ENCODE results near the gene TBC1D1.
A peak's percentile ranks its signal among the peaks of the same experiment; 100 is the strongest.

Gene TBC1D1

DNA sequence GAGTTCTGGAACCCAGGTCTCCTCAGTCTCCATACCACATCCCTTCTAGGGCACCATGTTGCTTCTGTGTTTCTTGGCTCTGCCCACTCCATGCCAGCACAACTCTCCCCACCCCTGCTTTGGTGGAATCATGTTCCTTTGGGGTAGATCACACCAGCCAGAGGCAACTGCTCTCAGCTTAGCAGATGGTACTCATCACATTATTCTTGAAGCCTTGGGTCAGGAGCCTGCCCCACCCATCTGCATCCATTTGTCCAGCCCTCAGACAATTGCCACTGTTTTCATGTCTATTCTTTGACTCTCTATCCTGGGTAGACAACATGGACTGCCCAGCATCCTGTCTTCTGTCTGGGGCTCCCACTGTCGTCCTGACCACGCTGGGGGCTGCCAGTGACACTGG is 216.9 kb downstream of the TBC1D1 start:
- no peak for DNase-seq

DNA sequence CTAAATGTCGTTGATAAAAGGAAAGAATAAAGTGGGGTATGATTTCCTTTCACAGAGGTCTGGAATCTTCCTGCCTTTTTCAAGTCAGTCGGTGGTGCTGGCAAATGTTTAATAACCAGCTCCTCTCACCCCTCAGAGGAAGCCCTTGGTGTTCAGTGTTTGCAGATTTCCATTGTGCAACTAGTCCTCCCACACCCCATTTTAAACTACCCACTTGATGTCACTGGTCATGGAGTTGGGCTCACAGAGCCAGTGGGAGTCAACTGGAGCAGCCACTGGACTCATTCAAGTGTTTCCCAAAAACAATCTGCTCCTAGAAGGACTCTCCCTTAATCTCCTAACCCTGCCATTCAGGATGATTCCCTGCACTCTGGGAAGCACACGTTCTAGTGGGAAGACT is 218.5 kb downstream of the TBC1D1 start:
- no peak for DNase-seq

DNA sequence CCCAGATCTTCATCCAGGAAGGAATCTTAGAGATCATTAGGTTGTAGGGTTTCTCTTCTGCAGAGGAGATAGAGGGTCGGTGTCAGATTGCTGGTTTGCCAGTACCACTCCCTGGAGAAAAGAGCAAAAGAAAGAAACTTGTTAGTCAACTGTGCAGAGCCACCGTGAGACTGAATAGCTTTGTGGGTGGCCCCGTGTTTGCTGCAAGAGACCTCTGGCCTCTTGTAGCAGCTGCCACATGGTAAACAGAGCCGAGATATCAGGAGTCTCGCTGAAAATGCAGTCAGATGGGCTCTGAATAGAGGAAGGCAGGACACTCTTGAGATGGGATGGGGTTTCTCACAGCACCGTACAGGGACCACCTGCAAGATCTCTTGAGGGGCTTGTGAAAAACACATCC is 219.0 kb downstream of the TBC1D1 start:
- no peak for DNase-seq

DNA sequence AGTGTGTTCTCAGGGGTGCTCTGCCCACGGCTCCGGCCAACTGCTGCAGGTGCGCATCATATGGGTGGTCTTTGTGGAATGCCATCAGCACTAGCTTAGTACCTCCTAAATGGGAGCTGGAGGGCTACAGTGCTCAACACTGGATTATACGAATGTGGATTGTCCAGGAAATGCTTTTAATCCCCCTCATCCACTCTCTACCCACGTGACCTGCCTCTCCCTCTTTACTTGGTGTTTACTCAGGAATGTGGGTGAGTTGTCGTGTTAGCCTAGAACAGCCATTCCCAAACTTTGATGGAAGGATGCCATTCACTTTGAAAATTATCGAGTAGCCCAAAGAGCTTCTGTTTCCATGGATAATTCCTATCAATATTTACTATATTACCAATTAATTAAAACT is 220.1 kb downstream of the TBC1D1 start:
- no peak for DNase-seq

DNA sequence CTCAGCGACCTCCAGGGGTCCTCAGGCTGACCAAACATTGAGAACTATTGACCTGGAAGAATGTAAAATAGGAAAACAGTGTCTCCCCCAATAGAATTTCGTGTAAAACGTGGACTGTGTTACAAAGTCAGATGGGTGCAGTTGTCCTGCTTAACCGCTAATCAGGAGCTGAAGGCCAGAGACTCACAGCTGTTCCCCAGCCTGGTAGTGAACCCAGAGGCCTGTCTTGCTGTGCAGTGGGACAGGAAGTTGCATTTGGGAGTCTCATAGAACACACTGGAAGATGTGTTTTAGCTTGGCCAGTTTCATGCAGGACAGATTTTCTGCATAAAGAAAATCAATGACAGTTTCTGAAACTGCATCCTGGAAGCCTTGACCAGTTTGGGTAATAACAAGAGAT is 220.8 kb downstream of the TBC1D1 start:
- no peak for DNase-seq

DNA sequence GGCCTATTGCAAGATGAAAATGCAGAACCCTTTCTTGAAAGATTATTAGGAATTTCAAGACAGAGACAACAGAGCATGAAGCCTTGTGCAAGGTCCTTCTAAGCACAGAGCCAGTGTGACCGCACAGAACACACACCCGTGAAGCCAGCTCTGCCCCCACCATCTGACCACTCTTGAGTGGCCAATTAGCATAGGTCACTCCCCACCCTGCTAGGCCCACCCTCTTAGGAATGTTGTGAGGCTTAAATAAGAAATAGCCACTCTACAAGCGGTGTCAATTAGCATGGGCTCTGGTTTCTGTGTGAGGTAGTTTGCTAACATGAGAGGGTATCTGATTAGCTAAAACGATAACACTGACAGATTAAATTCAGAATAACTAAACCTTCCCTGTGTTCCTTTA is 222.2 kb downstream of the TBC1D1 start:
- no peak for DNase-seq

DNA sequence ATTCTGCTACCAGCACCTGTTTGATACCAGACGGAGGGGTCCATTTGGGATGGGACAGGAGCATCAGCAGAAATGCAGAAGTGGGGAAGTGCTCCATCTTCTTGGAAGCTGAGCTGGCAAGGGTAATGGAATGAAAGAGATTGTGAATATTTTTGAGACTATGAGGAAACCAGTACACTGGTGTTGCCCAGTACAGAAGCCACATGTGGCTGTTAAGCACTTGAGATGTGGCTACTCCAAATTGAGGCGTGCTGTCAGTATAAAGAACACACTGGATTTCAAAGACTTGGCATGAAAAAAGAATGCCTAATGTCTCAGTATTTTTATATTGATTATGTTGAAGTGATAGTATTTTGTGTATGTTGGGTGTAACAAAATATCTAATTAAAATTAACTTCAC is 222.7 kb downstream of the TBC1D1 start:
- no peak for DNase-seq

- DNase-seq, result no peak
Measured at GRCh38 chr4:38114386-38115150, 223.7 kb downstream of the TBC1D1 start.

DNA sequence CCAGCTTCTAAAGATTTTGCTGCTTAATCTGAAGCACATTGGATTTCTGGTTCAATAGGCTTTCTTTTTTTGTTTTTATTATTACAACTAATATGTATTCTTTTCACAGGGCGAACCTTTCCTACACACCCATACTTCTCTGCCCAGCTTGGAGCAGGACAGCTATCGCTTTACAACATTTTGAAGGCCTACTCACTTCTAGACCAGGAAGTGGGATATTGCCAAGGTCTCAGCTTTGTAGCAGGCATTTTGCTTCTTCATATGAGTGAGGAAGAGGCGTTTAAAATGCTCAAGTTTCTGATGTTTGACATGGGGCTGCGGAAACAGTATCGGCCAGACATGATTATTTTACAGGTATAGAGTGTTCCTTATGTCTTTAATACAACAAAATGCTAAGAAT is 224.7 kb downstream of the TBC1D1 start:
- DNase-seq, result no peak

DNA sequence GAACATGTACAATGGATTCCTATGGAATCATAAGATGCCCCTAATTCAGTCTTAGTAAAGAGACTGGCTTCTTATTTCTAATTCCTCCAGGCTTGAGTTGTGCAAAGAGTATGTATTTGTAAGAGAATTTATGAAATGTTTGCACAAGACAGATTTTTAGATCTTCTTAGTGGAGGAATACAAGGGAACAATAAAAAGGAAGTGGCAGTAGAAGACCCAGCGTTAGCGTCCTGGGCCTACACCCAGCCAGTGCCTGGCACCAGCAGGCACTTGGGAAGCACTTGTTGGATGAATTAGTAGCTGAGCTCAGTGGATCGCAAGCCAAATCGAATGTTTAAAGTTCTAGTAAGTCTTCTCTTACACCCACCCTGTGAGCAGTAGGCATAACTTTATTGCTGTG is 226.7 kb downstream of the TBC1D1 start:
- no peak for DNase-seq

DNA sequence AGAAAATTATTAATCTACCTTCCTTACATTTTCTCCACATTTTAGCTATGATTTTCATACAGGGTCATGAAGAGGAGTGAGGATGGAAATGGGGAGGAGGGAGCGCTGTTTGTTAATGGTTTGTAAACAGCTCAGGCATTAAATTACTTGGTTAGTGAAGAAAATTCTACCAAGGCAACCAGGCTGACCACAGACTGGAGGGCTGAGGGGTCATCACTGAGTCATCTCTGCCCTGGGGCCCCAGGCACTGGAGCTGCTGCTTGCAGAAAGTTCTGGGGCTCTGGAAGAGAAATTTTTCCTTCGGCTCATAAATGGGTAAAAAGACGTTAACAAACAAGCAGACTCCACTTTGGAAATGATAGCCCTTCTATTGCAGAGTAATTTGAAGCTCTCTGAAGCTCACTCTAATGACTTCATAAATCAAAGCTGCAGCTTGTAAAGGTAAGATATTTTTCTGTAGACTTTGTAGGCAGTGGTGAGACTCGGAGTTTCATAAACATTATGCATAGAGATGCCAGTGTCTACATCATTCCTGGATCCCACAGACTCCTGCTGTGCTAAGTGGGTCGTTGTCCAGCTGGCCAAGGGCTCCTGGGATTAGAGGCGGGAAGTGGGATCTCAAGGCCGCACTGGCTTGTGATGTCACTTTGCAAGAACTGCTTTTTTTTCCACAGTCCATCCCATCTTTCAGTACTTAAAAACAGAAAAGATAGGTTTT is 228.9 kb downstream of the TBC1D1 start:
- no peak for DNase-seq

DNA sequence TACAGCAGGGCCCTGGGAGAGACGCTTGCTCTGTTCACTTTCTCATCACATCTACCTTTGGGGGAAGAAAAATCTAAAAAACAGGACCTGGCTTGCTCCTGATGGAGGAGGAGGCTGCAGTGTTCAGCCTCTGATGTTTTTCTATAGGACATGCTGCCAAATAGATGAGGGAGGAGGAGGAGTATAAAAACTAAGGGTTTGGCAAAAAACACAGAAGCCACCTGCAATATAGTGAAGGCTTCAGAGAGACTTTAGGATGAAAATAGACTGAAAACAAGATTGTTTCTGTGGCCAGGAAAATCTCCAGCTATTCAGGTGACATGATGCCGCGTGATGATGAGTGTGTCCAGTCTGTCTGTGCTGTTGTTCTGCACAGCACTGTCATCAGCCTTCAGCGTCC is 229.9 kb downstream of the TBC1D1 start:
- DNase-seq, result no peak

- DNase-seq, result no peak
Measured at GRCh38 chr4:38122060-38122459, 231.2 kb downstream of the TBC1D1 start.

DNA sequence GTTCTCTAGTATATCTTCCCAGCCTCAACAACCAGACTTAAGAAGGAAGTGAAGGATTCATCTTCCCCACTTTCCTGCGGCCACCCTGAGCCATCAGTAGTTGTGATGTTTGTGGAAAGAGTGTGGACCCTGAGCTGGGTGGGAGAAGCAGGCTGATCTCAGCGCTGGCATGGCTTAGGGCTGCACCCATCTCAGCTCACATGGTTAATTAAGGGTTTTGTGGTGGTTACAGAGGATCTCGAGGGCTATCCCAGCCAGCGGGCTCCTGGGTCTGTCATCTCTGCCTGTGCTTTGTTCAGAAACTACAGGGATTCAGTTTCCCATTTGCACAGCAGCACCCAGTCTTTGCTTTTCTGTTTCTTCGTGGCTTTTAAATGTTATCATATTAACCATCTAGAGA is 232.7 kb downstream of the TBC1D1 start:
- no peak for DNase-seq

DNA sequence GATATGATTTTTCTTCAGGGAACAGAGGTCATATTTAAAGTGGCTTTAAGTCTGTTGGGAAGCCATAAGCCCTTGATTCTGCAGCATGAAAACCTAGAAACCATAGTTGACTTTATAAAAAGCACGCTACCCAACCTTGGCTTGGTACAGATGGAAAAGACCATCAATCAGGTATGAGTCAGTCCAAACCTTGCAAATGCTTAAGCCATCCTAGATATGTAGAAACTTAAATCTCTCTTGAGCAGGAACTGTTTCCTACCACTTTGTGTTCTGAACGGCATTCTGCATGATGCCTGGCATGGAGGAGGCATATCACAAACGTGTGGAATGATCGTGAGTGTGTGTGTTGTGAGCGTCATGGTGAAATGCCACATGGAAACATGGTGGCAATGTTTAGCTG is 234.1 kb downstream of the TBC1D1 start:
- no peak for DNase-seq

DNA sequence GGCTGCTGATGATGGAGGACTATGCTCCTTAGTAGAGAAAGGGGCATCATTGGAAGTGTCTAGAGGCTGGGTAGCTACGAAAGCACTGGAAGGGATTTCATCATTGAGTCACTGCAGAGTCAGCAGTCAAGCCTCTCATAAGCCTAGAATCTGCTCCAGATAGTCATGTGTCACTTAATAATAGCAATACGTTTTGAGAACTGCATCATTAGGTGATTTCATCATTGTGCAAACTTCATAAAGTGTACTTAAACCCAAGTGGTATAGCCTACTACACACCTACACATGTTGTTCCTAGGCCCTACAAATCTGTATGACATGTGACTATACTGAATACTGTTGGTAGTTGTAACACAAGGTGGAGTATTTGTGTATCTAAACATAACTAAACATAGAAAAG is 234.9 kb downstream of the TBC1D1 start:
- DNase-seq, result no peak

DNA sequence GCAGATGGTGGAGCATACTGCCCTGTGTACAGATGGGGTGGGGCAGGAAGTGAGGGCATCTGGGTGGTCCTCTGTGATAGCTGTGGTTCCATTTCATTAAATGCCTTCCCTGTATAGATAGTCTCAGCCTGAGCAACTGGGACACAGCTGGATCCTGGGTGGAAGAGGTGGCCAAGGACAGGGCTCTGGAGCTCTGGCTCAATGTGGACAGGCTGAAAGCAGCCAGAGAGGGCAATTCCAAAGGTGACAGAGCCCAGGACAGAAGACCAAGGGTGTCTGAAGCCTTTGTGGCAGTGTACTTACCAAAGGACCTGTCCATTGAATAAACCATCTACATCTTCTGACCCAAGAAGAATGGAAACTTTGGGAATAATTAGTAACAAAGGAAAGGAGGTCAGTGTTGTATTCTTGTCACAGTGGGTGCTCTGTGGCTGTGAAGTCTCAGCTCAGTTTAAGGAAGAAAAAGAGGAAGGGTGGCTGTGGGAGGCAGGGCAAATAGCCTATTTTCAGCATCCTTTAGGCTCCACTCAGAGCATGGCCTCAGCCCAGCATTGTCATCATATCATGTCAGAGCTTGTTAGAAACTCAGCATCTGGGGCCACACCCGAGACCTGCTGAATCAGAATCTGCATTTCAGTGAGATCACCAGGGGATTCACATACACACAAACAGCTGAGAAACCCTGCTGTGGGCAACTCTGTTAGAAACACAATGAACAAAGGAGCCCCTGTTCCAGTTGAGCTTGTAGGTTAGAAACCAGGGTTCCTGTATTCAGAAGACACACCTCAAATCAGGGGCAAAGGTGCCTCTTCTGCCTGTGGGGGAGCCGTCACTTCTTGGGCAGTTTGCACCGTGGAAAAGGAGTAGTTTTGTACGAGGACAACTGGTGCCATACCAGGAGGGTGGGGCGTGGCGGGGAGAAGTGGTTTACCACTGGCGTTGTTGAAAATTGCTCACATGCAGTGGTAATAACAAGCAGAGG is 237.9 kb downstream of the TBC1D1 start:
- DNase-seq, result peak; percentile 84

- DNase-seq, result no peak
Measured at GRCh38 chr4:38129460-38130227, 238.8 kb downstream of the TBC1D1 start.

DNA sequence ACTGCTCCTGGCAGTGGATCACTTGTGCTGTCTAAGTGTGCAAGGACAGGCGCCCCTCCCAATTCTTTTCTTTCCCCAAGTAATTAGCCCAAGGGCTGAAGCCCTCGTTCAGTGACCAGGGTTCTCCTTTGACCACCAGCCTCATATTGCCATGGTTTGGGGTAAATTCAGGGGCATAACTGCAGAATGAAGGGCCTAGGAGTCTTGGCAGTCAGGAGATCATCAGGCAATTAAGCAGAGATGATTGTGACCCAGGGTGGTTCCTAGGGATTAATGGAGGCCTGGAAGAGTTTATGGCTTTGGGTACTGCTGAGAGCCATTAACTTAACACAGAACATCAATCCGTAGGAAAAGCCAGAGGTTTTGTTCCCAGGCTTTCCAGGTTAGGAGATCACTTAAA is 240.0 kb downstream of the TBC1D1 start:
- no peak for DNase-seq

DNA sequence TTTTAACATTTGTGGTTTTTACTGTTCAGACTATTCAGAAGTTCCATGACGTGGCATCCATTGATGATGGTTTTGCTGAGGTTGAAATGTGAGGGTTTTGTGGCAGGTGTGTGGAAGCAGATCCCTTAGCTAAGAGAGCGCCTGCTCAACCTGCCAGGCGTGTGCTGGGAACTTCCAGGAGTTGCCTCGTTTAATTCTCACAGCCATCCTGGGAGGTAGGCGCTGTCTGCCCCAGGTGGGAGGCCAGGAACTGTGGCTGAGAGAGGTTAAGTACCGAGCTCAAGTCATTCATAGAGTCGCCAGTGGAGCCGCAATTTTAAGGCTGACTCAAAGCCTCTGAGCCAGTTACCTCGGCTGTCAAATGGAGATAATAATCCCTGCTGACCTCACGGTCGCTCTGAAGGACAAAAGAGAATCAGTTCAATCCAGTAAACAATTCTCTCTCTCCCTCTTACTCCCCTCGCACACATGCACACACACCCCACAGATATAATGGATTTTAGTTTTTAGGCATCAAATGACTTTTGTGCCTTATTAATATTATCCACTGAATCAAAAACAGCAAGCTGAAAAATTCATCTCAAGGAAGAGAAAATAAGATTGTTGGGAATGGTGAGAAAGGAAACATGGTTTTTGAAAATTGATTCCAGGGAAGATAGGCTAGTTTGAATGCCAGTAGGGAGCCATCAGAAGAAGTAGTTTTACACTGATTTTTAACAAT is 240.6 kb downstream of the TBC1D1 start:
- DNase-seq, result peak; percentile 85

GRCh38 chr4:38132107-38132673 is 241.3 kb downstream of the TBC1D1 start:
- DNase-seq, result peak; percentile 87
